ENCODE results near the gene RIT1.

DNA sequence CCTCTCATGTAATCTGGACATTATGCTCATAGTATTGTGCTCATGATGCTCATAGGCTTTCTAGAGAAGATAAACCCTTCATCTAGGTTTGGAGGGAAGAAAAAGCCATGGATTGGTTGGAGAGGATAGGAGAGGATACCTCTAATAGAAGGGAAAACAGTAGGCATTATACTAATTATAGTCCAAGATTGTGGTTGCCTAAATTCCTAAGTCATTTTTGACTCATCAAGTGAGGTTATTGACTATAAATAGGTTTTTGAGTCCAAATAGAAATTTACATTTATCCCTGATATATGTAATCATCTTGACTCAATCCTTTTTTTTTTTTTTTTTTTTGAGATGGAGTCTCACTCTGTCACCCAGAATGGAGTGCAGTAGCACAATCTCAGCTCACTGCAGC is 46.8 kb downstream of the RIT1 start:
- TF ChIP-seq, protein P1, sequence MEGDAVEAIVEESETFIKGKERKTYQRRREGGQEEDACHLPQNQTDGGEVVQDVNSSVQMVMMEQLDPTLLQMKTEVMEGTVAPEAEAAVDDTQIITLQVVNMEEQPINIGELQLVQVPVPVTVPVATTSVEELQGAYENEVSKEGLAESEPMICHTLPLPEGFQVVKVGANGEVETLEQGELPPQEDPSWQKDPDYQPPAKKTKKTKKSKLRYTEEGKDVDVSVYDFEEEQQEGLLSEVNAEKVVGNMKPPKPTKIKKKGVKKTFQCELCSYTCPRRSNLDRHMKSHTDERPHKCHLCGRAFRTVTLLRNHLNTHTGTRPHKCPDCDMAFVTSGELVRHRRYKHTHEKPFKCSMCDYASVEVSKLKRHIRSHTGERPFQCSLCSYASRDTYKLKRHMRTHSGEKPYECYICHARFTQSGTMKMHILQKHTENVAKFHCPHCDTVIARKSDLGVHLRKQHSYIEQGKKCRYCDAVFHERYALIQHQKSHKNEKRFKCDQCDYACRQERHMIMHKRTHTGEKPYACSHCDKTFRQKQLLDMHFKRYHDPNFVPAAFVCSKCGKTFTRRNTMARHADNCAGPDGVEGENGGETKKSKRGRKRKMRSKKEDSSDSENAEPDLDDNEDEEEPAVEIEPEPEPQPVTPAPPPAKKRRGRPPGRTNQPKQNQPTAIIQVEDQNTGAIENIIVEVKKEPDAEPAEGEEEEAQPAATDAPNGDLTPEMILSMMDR (conservative IDR thresholded peaks at IDR 0.05) = no peak
- TF ChIP-seq EZH2 (IDR thresholded peaks at IDR 0.05; ENCODE audit: low read depth) = no peak

Measured in PC-9 (cell line).